Left lung (tissue), 10 donors: ENCODE measurements around the gene SIX5. TPM values are rescaled to one million over a fixed set of nuclear protein-coding genes. Genes with fewer than 3 reads are reported as not detected.

Experiments used
- ATAC-seq: fragments of 200-7000 bp; cut with Tn5 transposase; one replicate; pipeline ENCODE4 v1.9.1; 2020; ENCODE audit warnings: moderate library complexity
- DNase-seq, 4 donors: peaks; one replicate each; pipeline ENCODE4 v3.0.0-alpha.2; 2013 to 2020
- H3K27ac ChIP-seq, 2 donors: fragments of 200-600 bp; sonication (generic) in 1 of 2; one replicate each; pipeline versions ENCODE4 v1.5.0 to v1.8.0; 2020 to 2021
- H3K27me3 ChIP-seq, 2 donors: fragments of 200-600 bp; sonication (generic) in 1 of 2; one replicate each; pipeline versions ENCODE4 v1.5.0 to v1.8.0; 2020 to 2021
- H3K36me3 ChIP-seq, 2 donors: fragments of 200-600 bp; sonication (generic) in 1 of 2; one replicate each; pipeline versions ENCODE4 v1.5.0 to v1.8.0; 2020 to 2021
- H3K4me1 ChIP-seq, 2 donors: fragments of 200-600 bp; one replicate each; pipeline ENCODE4 v1.8.0; 2021
- H3K4me3 ChIP-seq, 2 donors: fragments of 200-600 bp; sonication (generic) in 1 of 2; one replicate each; pipeline versions ENCODE4 v1.5.0 to v1.8.0; 2020 to 2021; ENCODE audit warnings: mild to moderate bottlenecking in 1 of 2
- H3K9me3 ChIP-seq, 2 donors: fragments of 200-600 bp; sonication (generic) in 1 of 2; one replicate each; pipeline versions ENCODE4 v1.5.0 to v1.8.0; 2020 to 2021
- CTCF ChIP-seq, 2 donors: fragments of 200-600 bp; sonication (generic) in 1 of 2; IDR thresholded peaks; one replicate each; pipeline versions ENCODE4 v1.5.0 to v1.8.0; 2021; ENCODE audit warnings: antibody characterized with exemption in 2 of 2
- intact Hi-C, 2 donors: fragments of 100-400 bp; cut with DNase I; formaldehyde crosslinking; loops; one replicate each; pipeline versions ENCODE4 v1.11.2 to v1.14.2; 2022
- polyA plus RNA-seq, 6 donors: library from polyadenylated mRNA; unstranded; fragments of 120-200 nt; gene quantifications; one replicate each; pipeline ENCODE4 v1.2.1, GENCODE V29; 2013; ENCODE audit not compliant: insufficient read length in 6 of 6
- total RNA-seq, 2 donors: library from RNA; stranded (reverse); fragmentation: NEBNext Ultra II Directional; extraction: Animal tissue kit (Norgen Biotek cat#: 25700); gene quantifications; one replicate each; pipeline ENCODE4 v1.2.1, GENCODE V29; 2021
- donor health status: DM: no; HTN: yes; CAD: no.
- donor health status: DM: no; HTN: no; CAD: no.

The SIX5 gene
- total and polyA plus RNA-seq, 8 donors, result 11.5 to 25.0 (median 20.1) TPM

- Histone ChIP-seq H3K27ac (no peak overlapping the region), H3K9me3 (no peaks in the 10 kb centered on the region), H3K4me3 (no peak overlapping the region), H3K27me3 (peaks cover 0 to 89% of the 10 kb centered on the region in 2 donors), H3K36me3 (peaks cover 0 to 19% of the 10 kb centered on the region in 2 donors), H3K4me1 (peaks cover 12 to 29% of the 10 kb centered on the region in 2 donors)
- no peak for TF ChIP-seq CTCF (IDR thresholded peaks at IDR 0.05)
- intact Hi-C loops, result no loop called here
- ATAC-seq (no peak), DNase-seq (no peak)
These were observed 24.8 kb upstream of the SIX5 start for GRCh38 chr19:45793876-45794275.

- H3K4me3 ChIP-seq, result peak overlapping the region in 1 of 2 donors; percentile 59
- intact Hi-C loops, result no loop called here
- peak overlapping the region in 1 of 2 donors; percentile 80 for H3K27ac ChIP-seq
- H3K27me3 ChIP-seq, result peaks cover 0 to 89% of the 10 kb centered on the region in 2 donors
- no peaks in the 10 kb centered on the region for H3K9me3 ChIP-seq
- ATAC-seq (no peak), DNase-seq (no peak)
- H3K4me1 ChIP-seq, result peaks cover 12 to 27% of the 10 kb centered on the region in 2 donors
- no peak for TF ChIP-seq CTCF (IDR thresholded peaks at IDR 0.05)
- H3K36me3 ChIP-seq, result peaks cover 0 to 26% of the 10 kb centered on the region in 2 donors
These were observed 24.1 kb upstream of the SIX5 start for GRCh38 chr19:45793178-45793564.

- intact Hi-C loops, result no loop called here
- H3K4me1 ChIP-seq, result peaks cover 12 to 27% of the 10 kb centered on the region in 2 donors
- H3K27me3 ChIP-seq, result peaks cover 0 to 89% of the 10 kb centered on the region in 2 donors
- peak within 1 kb of the TSS; percentile 51 to 59 for H3K4me3 ChIP-seq
- peak; percentile 99 for ATAC-seq
- TF ChIP-seq CTCF (IDR thresholded peaks at IDR 0.05), result no peak
- no peaks in the 10 kb centered on the region for H3K9me3 ChIP-seq
- H3K36me3 ChIP-seq, result peaks cover 0 to 31% of the 10 kb centered on the region in 2 donors
- DNase-seq, result peak; percentile 98 to 99 (median 99)
- peak within 1 kb of the TSS in 1 of 2 donors; percentile 80 for H3K27ac ChIP-seq
These were observed 23.6 kb upstream of the SIX5 start, which contains the start of gene DMWD for GRCh38 chr19:45792470-45793177. Gene DMWD (minus strand): TSS chr19:45792845. CDS start chr19:45792756, 89 bp downstream.

- peaks cover 0 to 89% of the 10 kb centered on the region in 2 donors for H3K27me3 ChIP-seq
- H3K27ac ChIP-seq, result peak overlapping the region in 1 of 2 donors; percentile 80
- DNase-seq, result no peak
- no peaks in the 10 kb centered on the region for H3K9me3 ChIP-seq
- H3K36me3 ChIP-seq, result peaks cover 0 to 38% of the 10 kb centered on the region in 2 donors
- intact Hi-C loops, result no loop called here
- H3K4me3 ChIP-seq, result peak overlapping the region; percentile 51 to 59
- ATAC-seq, result no peak
- H3K4me1 ChIP-seq, result peaks cover 12 to 27% of the 10 kb centered on the region in 2 donors
- no peak for TF ChIP-seq CTCF (IDR thresholded peaks at IDR 0.05)
These were observed 22.9 kb upstream of the SIX5 start for GRCh38 chr19:45791744-45792469.

- Histone ChIP-seq H3K27me3 (peaks cover 0 to 89% of the 10 kb centered on the region in 2 donors), H3K27ac (no peak overlapping the region), H3K4me1 (peaks cover 12 to 27% of the 10 kb centered on the region in 2 donors), H3K36me3 (peaks cover 0 to 48% of the 10 kb centered on the region in 2 donors), H3K9me3 (no peaks in the 10 kb centered on the region), H3K4me3 (peak overlapping the region in 1 of 2 donors; percentile 59)
- DNase-seq (no peak), ATAC-seq (no peak)
- no peak for TF ChIP-seq CTCF (IDR thresholded peaks at IDR 0.05)
- intact Hi-C loops, result no loop called here
These were observed 21.9 kb upstream of the SIX5 start for GRCh38 chr19:45790942-45791341.
